ENCODE results near the gene CDON. TPM values are rescaled to one million over a fixed set of nuclear protein-coding genes. Genes with fewer than 3 reads are reported as not detected.
"Not testable (repeated sequence)": the region's sequence is repeated elsewhere in the genome, so short reads cannot be mapped to it uniquely, and the experiment has no call there.

Gene CDON
- polyA plus RNA-seq, 1 donor, result 30.9 TPM

DNA sequence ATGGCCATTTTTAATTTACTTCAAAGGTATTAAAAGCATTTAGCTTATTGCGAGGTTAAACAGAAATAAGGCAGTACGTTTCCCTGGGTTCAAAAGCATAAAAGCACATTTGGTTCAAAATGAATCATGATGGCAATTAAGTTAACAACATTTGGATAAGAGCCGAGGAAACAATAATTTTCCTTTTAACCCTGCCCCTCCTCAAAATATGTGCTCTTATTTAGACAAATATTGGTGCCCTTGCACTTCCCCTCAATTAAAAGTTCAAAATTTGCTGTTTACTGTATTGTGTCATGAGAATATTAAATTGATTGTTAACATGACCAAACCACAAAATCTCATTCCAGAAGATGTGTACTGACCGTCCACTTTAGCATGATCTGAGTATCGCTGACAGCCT lies 68.2 kb downstream of the CDON start:
- DNase-seq, result peak; percentile 43

DNA sequence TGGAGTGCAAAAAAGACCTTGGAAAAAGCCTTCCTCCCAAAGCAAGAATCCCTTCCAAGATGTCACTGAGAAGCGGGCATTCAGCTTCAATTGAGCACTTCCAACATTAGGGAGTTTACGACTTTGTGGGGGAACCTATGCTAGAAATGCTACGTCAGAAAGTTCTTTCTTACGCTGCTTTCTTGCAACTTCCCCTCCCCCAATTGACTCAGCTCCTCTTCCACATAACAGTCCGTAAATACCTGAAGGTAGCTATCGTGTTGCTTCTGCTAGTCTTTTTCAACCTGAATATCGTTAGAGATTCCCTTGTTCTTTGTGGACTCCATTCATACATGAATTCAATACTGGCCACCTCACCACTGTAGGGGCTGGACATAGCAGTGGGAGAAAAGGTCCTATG lies 69.8 kb downstream of the CDON start:
- no peak for DNase-seq

DNA sequence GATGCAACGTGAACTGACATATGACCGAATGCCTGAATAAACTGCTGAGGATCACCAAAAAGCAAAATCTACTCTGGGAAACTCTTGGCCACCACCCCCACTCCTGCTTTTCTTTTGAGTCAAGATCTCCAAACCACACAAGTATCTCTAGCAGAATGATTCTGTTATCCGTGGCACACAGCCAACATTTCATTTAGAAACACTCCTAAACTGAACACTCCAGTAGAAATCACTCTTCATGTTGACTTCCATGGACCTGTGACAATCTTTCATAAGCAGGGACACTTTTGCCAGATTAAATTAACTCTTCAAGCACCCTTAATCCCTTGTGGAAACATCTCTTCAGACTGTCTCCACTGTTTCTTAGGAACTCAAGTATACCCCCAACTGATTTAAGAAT lies 72.4 kb downstream of the CDON start:
- DNase-seq, result no peak

DNA sequence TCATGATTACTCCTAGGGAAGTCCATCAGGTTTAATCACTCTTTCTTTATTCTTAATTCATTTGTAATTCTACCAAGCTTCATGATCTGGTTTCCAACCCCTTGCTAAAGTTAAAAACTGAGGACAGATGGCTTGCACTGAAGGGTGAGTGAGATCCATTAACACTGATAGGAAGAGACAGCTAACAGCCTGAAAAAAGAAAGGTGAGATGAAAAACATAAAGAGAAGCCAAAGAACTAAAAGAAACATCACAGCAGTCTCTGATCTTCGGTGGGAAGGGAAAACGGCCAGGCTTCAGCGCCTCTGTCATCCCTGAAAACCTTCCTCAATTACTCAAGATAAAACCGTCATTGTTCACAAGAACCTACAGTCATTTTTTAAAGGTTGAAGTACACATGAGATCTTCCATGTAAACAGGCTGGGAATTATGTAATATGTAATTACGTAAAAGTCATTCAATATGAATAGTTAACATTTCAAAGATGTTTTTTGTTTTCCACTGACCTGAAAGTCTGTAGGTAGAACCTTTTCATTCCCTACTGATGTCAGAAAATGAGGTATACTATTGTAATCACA lies 75.5 kb downstream of the CDON start:
- DNase-seq, result no peak

DNA sequence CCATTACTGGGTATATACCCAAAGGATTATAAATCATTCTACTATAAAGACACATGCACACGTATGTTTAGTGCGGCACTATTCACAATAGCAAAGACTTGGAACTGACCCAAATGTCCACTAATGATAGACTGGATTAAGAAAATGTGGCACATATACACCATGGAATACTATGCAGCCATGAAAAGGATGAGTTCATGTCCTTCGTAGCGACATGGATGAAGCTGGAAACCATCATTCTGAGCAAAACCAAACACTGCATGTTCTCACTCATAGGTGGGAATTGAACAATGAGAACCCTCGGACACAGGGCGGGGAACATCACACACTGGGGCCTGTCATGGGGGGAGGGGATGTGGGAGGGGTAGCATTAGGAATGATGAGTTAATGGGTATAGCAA lies 76.7 kb downstream of the CDON start:
- DNase-seq, result not testable (repeated sequence)

DNA sequence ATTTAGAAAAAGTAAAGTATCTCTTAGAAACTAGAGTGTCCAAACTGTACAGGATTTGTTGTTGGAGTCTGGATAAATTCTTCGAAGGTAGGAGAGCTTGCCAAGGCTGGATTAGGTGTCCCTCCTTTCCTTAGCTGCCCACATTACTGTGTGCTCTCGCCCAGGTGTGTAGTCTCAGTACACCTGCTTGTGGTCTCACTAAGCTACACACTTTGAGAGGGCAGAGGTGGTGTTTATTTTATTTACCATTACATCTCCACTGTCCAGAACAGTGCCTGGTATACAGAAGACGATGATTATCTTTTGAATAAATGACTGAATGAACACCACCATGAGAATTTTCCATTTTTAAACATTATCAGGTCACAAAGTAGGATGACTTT lies 80.3 kb downstream of the CDON start:
- DNase-seq, result no peak

DNA sequence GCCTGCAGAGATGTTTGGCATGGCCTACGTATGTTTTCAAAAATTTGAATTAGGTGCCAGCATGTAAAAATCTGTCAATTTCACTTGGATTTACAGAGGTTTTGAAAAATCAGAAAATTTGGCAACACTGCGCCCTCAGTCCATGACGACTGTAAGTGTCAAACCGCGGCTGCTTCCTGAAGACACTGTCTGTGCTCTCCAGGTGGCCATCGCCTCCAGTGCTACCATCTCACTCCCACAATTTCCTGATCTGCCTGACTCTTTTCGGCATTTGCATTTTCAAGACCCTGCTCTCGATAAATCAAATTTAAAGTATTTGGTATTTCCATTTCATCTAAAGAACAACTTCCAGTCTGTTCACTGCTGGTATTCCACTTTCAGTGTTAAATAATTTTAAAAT lies 82.2 kb downstream of the CDON start:
- no peak for DNase-seq

DNA sequence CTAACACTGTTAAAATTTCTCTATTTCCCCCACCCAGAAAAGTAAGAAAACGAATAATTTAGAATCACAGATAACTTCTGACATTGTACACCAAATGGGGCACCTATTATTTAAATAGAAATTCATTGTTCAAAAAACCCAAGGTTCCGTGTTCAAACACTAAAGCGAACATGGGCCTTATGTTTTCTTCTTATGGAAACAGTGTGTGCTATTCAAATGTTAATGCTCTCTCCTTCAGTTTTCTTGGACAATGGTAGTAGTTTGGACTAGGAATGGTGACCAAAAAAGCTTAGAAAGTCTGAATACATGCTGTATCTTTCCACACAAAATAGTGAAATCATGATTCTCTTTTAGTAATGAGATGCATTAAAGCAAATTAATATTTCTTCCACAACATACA lies 83.2 kb downstream of the CDON start:
- DNase-seq, result no peak

DNA sequence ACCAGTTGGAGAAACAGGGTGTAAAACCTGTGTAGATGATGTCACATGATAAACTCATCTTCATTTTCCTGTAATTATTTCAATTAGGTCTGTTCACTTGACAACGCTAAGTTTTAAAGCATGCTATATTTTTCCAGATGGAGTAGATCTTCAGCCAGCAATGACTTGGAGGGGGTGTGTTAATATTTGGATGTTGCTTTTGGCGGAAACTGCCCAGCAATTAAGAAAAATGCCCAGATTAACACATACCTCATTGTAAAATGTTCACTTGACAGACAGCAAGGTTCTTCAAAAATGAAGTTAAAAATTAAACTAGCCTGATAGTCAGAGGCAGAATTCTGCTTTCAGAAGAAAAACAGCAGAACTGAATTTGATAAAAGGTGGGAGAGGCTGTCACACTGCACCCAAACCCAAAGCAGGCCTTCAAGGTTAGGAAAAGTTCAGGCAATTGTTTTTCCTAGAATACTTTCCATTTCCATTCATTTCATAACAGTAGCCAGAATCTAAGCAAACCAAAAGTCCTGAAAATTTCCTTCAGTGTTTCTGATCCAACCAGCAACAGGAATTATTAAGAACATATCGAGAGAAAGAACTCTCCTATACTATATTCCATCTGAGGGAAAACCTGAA lies 83.8 kb downstream of the CDON start:
- no peak for DNase-seq

DNA sequence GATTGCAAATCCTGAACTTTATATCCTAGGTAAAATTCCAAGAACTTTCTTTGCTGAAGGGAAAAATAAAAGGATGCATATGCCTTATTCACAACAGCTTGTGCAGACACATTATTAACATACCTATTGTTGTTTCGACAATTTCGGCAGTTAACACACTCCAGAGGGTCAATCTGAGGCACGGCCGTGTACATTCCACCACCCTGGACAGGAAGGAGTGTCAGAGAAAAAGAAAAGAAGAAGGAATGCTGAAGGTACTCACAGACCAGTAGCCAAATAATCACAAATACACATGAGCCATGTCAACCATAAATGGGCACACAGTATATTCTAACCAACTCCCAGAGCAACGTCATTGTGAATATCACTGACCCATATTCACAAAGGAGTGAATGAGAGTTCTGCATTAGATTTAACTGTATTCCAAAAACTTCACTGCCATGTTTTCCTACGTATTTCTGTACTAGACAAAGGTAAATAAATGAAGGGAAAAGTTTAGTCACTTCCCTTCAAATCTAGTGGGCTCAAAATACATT lies 84.4 kb downstream of the CDON start:
- DNase-seq, result no peak

DNA sequence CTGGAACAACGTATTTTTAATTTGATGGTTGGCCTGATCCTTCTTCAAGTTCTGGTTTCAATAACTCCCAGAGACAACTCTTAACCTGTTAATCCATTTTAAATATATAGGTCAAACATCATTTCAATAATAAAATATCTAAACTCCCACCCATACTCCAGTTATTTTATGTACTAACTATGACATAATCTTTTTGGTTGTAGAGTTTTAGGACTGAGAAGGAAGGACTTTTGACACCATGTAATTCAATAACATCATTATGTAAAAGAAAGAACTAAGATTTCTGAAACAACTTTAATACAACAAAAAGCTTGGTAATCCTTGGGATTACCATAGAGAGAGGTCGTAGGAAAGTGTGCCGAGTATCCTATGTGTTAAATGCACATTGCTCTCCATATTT lies 85.3 kb downstream of the CDON start:
- no peak for DNase-seq

DNA sequence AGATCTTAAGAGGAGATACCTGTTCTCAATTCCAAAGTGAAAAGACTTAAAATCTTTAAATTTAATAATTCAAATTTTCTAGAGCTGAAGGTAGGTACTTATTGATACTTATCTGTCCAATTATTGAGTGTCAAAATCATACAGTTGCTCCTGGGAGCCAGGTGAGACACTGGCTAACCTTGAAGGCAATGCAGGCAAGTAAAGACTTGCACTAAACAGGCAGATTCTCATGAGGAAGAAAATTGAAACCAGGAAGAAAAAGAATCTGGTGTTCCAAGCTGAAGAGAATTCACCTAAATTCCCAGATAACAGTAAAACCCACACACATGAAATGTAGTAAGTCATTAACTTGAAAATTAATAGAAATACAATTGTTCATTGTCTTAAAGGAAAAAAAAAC lies 86.5 kb downstream of the CDON start:
- no peak for DNase-seq

DNA sequence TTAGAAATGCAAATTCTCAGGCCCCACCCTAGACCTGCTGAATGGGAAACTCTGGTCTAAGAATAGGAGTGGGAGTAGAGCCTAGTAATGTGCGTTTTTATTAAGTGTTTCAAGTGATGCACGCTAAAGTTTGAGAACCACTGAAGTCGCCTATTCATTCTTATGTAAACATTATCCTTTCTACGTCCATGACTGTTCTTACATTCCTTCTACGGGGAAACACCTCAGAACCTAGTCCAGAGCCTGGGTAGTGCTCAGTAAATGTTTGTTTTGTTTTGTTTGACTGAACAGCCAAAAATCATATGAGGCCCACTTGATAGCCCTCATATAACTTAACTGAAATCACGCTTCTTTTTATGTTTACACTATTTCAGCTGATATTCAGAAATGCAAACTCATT lies 87.0 kb downstream of the CDON start:
- no peak for DNase-seq

DNA sequence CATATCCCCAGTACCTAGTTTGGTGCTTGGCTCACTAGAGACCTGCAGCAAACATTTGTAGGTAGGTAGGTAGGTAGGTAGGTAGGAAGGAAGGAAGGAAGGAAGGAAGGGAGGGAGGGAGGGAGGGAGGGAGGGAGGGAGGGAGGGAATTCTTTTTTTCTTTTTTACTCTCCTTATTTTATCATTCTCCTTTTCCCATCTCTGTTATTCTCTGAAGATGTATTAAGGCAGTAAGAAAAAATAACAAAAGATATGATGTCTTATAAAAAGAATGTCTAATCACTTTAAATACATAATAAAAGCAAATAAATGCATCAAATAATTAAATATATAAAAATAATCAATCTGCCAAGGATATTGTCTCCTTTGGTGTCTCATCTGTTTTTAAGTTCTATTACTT lies 88.4 kb downstream of the CDON start:
- no peak for DNase-seq

DNA sequence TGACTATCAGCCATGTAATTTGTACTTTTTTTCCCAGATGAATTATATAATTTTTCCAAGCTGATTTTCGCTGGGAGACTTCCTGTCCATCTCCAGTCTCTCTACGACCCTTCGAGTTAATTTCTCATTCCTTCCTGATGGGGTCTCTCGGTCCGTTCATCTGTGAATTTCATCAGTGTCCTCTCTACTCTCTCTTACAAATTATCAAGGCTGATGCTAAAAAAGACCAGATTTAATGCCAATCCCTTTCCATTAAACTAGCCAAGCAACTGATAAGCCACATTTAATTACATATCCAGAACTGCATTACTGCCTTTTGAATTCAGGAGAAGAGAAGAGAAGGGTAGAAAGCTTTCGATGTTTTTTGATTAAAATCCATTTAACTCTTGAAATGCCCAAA lies 91.0 kb downstream of the CDON start:
- no peak for DNase-seq

DNA sequence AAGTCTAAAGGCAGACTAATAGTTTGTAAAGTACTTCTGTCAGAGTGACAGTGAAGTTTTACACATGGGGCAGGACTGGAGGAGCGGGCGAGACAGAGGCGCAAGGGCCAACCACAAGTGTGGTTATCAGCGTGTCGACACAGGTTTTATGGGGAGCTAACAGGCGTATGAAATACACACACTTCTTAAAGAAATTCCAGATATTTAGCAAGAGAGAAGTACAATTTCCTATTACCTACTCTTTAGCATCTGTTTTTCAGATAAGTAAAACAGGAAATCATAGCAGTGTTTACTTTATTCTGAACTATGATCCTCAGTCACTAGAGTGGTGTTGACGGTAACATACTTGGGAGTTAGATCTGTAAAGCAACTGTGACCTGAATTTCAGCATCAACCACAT lies 94.3 kb downstream of the CDON start:
- DNase-seq, result no peak

DNA sequence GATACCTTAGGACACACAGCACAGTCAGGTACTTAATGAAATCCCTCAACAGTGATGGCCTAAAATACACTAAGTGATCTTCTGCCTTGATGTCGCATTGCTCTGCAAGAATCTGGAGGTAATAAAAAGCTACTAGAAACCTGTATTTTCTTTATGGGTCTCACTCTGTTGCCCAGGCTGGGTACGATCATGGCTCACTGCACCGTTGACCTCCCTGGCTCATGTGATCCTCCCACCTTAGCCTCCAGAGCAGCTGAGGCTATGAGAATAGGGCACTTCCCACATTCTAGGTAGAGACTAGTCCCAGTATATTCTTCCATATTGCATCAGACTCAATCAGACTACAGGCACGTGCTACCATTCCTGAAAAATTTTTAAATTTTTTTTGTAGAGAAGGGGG lies 95.2 kb downstream of the CDON start:
- no peak for DNase-seq

DNA sequence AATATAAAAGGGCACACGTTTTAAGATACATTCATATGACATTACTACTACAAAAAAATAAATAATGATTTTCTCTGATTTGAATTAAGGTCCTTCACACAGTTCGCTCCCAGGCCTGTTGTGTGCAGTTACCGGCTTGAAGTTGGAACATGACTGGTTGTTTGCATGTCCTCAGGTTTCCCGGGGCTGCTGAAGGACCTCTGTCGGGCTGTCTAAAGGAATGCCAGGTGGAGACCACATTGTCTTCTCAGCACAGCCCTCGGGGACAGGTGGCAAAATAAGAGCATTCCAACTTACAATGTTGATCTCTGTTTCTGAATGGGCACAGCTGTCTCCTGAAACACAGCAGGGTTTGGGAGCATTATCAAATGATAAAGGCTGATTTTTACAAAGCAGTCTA lies 101.9 kb downstream of the CDON start:
- DNase-seq, result no peak

DNA sequence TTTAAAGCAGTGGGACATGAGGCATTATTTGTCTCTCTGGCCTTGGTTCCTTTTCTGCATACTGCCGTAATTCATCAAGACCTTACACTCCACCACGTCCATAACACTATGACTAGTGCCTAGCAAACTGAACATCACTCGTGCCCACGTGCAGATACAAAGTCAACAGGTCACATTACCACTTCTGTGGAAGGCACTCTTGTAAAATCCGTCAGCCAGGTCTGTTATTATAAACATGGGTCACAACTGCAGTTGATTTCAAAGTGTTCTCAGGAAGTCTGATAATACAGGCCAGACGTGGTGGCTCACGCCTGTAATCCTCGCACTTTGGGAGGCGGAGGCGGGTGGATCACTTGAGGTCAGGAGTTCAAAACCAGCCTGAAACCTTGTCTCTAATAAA lies 102.7 kb downstream of the CDON start:
- no peak for DNase-seq

DNA sequence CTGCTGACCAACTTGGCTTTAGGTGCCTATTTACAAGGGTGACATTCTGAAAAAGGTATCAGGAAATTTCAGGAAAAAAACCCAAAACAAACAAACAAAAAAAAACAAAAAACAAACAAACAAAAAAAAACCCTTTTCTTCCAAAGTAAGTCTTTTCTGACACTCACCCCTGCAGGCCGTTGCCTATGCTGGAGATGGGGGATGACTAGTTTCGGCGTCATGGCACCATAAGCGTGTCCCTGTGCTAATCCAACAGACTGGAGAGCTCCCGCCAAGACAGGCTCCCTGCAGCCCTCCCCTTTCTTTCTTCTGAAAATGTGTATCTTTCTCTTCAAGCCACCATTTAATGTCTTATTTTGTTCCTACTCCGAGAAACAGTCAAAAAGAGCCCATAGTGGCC lies 103.2 kb downstream of the CDON start:
- no peak for DNase-seq

DNA sequence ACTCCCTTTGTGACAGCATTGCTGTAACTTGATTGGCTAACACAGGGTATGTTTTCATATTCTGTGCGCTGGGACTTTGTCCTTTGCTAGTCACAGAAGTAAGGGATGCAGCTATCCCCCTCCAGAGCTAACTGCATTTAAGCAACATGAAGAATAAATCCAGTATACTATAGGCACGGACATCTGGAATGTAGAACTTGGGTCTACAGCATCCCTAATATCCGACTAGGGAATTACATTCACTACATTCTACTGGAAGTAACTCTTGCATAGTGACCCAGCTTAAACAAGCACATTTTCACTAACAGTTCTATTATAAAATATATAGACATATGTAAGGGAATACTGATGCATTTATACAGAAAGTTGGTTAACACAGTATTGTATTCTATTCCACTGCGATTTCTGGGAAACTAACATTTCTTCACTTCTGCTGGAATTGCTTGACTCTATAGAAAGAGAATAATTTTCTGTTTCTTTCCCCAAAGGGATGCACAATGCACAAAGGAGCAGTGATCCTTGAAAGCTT lies 103.7 kb downstream of the CDON start:
- DNase-seq, result no peak

DNA sequence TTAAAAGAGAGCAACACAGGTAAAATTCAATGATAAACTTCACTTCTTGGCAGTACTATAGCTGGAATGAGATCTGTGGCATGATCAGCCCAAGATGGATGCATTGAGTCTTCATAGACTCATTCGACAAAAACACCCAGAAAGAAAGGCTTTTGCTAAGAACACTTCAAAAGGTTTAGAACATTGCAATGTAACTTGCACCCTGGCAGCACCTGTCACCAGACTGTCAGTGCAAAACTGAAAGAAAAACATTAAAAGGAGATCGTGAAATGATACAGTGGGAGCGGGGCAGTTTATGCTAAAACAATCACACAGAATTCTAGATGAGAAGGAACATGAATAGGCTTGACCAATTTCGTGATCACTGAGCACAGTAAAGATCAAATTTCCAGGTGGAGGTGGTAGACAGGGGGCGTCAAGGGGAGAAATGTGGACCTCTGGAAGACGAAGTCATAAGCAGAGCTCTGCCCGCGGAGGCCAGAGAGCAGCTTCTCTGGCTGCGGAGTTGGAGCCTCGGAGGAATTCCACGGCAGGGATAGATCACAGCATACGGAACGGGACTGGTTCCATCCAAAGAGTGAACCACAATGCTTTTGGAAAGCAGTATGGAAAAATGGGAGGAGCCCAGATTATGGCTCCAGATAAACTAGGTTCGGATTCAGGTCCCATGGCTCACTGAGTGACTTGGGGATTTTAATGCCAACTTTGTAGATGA lies 104.9 kb downstream of the CDON start:
- DNase-seq, result no peak

DNA sequence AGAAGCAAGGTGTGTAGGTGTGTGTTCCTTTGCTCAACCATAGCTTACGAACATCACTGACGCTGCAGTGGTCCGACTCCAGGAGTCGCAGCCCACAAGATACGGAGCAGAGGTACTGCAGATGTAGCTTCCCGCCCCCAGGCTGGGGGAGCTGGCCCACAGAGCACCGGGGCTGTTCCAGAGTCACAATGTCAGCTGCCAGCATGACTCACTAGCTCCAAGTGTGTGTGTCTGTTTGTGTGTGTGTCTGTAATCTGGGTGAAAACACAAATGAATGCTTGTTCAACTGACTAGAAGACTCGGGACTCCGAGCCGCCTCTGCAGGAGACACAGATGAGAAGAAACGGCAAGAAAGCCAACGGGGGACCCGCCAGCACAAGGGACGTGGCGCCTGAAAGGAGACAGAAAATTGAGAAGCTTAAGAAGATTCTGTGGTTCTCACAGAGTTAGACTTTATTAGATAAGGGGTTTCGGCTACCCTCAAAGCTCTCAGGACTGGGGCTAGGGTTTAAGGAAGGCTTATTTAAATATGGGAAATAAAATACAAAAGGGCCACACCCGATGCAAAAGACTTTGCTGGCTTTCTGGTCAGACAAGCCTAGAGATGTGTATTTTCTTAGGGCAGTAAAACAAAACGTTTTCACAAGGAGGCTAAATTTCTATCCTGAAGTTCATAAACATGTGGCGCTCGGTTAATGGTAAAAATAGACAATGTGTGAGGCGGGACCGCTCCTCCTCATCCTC lies 106.1 kb downstream of the CDON start:
- DNase-seq, result no peak
